Transverse colon (tissue), 4 donors: Measurements from ENCODE around the gene UBL5.

ENCODE experiments used
- EP300 ChIP-seq: sonication (generic); formaldehyde crosslinking; IDR thresholded peaks from one replicate; pipeline ENCODE4 v1.6.1; 2017; ENCODE audit warnings: antibody characterized with exemption, low read depth
- POLR2A ChIP-seq: fragments of 450-650 bp; IDR thresholded peaks from one replicate; pipeline ENCODE4 v1.6.1; 2016; ENCODE audit warnings: antibody characterized with exemption, mild to moderate bottlenecking, moderate library complexity
- POLR2AphosphoS5 ChIP-seq, 3 donors: sonication (generic); formaldehyde crosslinking; IDR thresholded peaks; one replicate each; pipeline ENCODE4 v1.6.1; 2016; ENCODE audit warnings: antibody characterized with exemption in 3 of 3
- TF ChIP-seq, protein P1 (sequence below), 5 experiments: fragments of 200-600 bp in 3 of 5; fragments of 450-650 bp in 2 of 5; sonication (generic) in 3 of 5; IDR thresholded peaks; 1 replicate in 2 of 5; 2 replicates in 3 of 5; pipeline ENCODE4 v1.5.1; 2016 to 2017; ENCODE audit warnings: antibody characterized with exemption in 5 of 5, inconsistent platforms in 3 of 5, mild to moderate bottlenecking in 2 of 5, moderate library complexity in 1 of 5

DNA sequence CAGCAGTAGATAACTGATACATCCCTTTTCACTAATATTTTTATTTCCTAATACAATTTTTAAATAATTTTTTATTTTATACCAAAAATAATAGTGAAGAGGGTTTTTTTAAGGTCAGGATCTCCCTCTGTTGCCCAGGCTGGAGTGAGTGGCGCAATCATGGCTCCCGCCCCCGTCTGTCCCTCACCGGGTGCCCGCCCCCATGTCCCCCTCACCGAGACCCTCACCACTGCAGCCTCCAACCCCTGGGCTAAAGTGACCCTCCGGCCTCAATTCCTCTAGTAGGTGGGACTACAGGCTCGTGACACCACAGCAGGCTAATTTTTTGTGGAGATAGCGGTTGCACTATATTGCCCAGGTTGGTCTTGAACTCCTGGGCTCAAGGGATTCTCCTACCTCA, 41.4 kb upstream of the UBL5 start:
- TF ChIP-seq, protein P1, sequence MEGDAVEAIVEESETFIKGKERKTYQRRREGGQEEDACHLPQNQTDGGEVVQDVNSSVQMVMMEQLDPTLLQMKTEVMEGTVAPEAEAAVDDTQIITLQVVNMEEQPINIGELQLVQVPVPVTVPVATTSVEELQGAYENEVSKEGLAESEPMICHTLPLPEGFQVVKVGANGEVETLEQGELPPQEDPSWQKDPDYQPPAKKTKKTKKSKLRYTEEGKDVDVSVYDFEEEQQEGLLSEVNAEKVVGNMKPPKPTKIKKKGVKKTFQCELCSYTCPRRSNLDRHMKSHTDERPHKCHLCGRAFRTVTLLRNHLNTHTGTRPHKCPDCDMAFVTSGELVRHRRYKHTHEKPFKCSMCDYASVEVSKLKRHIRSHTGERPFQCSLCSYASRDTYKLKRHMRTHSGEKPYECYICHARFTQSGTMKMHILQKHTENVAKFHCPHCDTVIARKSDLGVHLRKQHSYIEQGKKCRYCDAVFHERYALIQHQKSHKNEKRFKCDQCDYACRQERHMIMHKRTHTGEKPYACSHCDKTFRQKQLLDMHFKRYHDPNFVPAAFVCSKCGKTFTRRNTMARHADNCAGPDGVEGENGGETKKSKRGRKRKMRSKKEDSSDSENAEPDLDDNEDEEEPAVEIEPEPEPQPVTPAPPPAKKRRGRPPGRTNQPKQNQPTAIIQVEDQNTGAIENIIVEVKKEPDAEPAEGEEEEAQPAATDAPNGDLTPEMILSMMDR (IDR thresholded peaks at IDR 0.05) = no peak
- no peak for TF ChIP-seq POLR2AphosphoS5 (IDR thresholded peaks at IDR 0.05)
- TF ChIP-seq POLR2A = no peak
- no peak for TF ChIP-seq EP300
